NCI-H1417 (cell line): ENCODE measurements around the gene KCTD10.
"Not testable (repeated sequence)": the region's sequence is repeated elsewhere in the genome, so short reads cannot be mapped to it uniquely, and the experiment has no call there.

Source experiments
- DNase-seq, 3 experiments: peaks; one replicate each; lab custom pipeline; 2025; lab: John Stamatoyannopoulos, UW

Gene KCTD10

GRCh38 chr12:109418848-109419480 lies 58.1 kb downstream of the KCTD10 start:
- no peak for DNase-seq

GRCh38 chr12:109406147-109406546 lies 71.0 kb downstream of the KCTD10 start:
- DNase-seq: not testable (repeated sequence)

- DNase-seq: not testable (repeated sequence)
These were observed 72.3 kb downstream of the KCTD10 start for GRCh38 chr12:109404841-109405240.
